CD4-positive, alpha-beta T cell treated with Interleukin-10 for 1 hour (primary cell): Measurements from ENCODE around the gene MAN2B2.
A peak's percentile ranks its signal among the peaks of the same experiment; 100 is the strongest.

ENCODE experiments used
- DNase-seq: peaks from one replicate; pipeline ENCODE4 v3.0.0-alpha.2; 2020

Gene MAN2B2

DNA sequence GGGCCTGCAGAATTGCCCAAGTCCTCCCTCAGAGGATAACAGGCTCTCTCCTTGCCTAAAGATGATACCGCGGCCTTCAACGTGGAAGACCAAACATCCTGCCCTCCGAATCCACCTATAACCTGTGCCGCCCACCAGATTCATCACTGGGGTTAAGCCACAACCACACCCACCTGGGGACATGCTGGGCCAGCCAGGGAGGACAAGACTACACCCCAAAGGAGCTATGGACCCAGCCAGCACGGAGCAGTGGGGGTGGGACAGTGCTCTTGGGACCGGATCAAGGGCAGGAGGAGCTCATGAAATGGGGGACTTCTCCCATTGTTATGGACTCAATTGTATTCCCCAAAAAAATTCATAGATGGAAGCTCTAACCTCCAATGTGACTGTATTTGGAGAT lies 6.8 kb upstream of the MAN2B2 start:
- no peak for DNase-seq

DNA sequence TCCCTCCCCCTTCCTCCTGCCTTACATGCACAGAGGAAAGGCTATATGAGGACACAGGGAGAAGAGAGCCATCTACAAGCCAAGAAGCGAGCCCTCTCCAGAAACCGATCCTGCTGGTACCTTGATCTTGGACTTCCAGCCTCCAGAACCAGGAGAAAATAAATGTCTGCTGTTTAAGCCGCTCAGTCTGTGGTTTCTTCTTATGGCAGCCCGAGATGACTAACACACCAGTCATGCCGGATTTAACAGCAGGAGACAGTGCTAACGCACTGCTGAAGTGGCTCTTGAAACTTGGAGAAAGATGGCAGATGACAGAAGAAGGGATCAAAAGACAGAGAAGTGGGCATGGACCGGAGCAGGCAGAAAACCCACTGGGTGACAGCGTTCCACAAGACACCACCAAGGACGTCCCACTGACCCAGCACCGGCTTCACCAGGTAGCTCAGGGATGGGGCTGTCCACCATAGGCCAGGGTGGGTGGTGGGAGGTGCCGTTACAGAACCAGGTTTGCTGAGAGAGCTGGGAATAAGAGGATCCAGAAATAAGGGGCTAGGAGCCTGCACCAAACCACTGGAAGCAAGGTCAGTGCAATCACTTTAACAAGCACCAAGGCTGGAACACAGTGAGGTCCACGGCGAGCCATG lies 6.2 kb upstream of the MAN2B2 start:
- DNase-seq: no peak

DNA sequence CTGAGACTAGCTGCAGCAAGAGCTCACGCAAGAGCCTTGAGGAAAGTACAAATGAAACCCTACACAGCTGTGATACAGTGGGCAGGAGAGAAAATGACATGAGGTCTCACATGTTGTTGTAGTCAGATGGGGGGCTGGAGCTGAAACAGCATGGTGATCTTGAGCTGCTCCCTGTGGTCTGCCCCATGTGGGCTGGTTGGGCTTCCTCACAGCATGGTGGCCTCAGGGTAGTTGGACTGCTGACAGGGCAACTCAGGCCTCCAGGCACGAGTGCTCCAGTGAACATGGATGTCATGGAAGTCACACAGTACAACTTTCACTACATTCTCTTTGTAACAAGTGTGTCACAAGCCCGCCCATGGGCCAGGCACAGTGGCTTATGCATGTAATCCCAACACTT lies 3.4 kb upstream of the MAN2B2 start:
- no peak for DNase-seq

DNA sequence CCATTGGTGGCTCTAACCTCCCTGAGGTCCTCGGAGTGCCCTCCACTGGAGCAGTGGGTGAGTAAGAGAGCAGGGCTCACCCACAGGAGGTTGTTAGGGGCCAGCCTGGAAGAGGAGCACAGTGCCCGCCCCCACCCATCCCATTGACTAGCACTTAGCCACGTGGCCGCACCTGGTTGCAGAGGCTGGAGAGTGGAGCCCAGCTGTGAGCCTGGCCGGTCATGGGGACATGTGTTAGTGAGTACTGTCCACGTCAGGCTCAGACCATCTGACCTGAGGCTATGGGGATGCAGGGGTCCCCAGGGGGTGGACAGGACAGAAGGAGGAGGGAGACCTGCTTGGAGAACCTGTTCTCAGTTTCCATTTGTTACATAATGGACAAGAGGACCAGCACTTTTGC lies 1.4 kb upstream of the MAN2B2 start:
- DNase-seq: no peak

DNA sequence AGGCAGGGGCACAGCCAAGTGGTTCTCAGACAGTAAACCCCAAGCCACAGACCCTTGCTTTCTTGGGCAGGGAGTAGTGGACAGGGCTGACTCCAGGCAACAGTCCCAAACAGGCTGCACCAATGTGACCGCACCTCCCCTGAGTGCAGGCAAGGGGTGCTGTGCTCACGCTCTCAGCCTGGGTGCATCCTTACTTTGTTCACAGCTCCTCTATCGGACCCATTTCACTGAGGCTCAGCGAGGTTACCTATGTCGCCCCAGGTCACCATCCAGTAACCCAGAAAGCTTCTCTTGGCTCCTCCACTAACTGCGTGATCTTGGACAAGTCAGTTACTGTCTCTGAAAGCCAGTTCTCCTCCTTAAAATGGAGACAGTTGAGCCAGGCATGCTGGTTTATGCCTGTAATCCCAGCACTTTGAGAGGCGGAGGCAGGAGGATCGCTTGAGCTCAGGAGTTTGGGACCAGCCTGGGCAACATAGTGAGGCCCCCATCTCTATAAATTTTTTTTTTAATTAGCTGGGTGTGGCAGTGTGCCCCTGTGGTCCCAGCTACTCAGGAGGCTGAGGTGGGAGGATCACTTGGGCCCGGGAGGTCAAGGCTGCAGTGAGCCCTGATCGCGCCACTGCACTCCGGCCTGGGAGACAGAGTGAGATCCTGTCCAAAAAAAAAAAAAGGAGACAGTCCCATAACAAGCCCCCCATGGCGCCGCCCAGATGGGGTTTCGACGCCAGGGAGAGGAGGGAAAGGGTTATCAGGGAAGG lies 823 bp upstream of the MAN2B2 start:
- no peak for DNase-seq

DNA sequence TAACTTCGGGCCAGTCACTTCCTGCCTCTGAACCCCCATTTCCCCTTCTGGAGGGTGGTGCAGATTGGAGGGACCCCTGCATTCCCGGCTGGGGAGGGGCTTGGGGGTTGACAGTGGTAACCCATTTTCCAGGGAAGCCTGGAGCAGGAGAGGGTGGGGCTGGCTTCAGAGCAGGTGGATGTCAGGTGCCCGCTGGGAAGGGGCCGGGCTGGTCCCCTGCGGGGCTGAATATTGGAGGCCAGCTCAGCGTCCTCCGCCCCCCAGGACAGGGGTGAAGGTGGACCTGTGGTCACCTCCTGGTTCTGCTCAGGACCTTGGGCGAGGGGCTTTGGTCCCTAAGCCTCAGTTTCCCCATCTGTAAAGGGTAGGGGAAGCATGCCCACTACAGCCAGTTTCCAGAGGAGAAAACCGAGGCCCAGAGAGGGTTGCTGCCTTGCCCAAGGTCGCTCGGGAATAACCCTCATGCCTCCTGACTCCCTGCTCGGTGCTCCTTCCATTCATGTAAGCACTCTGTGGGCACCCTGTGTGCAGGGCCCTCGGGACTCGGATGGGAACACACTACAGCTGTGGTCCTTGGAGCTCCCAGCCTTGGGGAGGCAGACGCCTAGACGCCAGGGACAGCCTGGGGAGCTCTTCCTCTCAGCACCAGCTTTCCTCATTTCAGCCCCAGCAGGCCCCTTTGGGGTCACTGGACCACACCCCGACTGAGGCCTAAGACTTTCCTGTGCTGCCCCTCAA lies 683 bp downstream of the MAN2B2 start:
- no peak for DNase-seq

DNA sequence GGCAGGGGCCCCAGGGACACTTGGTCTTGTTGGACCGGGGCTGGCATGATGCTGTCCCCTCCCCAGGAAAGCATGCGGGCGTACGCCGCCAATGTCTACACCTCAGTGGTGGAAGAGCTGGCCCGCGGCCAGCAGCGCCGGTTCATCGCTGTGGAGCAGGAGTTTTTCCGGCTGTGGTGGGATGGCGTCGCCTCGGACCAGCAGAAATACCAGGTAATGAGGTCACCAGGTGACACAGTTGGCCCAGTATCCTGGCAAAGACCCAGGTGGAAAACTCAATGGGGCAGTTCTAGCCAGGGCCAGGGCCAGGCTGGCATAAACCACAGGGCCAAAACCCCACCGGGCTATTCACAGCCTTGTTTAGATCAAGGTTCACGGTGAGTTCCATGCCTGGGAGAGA lies 1.5 kb downstream of the MAN2B2 start:
- DNase-seq: no peak

DNA sequence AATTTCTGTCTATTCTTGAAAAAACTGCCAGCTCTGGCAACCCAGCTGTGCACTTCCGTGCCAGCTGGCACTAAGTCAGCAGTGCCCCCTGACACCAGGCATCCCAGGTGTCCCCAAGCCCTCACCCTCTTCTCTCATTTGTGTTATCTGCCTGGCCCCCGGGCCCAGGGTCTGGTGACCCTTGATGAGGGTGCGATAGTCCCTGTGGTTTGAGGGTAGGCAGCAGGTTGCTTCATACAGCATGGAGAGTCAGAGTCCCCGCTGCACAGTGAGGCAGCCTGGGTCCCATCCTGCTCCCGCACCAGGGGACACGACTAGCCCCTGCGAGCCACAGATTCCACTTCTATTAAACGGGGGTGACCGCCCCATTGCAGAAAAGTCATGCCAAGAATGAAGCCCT lies 1.9 kb downstream of the MAN2B2 start:
- no peak for DNase-seq

DNA sequence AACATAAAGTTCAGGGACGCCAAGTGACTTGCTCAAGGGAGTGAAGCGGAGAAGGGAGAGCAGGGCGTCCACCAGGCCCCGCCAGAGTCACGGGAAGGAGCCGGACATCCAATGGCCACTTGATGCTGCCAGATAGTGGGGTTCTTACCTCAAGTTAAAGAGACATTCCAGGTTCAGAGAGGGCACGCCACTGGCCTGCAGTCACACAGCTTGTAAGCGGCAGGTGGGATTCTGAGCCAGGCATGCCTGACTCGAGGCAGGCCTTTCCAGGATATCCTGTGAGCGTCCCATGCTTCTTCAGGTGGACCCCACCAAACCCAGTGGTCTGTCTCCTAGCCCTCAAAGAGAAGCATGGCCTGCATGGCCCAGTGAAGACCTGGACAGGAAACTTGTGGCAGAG lies 2.4 kb downstream of the MAN2B2 start:
- DNase-seq: no peak

DNA sequence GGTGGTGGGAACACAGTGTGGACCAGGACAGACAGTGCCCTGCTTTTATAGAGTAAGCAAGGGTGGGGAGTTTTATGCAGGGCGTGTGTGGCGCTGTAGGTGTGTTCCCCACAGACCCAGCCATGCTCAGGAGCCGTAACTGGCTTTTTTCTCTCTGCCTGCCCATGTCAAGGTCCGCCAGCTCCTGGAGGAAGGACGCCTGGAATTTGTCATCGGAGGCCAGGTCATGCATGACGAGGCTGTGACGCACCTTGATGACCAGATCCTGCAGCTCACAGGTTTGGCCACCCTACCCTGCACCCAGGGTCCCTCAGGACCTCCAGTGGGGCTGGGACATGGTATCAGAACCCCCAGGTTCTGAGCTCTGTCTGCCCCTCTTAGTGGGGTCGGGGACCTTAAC lies 3.2 kb downstream of the MAN2B2 start:
- DNase-seq: no peak

DNA sequence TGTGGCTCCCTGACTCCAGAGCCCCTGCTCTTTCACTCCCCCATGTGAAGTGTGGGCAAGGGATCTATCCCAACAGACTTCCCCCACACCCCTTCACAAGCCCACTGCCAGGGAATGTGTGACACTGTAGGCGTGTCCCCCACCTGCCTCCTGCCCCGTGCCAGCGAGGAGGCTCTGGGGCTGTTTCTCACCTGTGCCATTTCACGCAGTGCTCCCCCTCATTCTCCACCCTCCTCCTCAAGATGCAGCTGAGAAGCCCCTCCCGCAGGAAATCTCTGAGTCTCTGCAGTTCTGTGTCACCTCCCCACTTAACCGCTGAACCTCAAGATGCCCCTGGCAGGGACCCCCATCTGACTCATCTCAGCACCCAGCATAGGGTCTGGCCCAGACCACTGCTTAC lies 5.4 kb downstream of the MAN2B2 start:
- DNase-seq: no peak

DNA sequence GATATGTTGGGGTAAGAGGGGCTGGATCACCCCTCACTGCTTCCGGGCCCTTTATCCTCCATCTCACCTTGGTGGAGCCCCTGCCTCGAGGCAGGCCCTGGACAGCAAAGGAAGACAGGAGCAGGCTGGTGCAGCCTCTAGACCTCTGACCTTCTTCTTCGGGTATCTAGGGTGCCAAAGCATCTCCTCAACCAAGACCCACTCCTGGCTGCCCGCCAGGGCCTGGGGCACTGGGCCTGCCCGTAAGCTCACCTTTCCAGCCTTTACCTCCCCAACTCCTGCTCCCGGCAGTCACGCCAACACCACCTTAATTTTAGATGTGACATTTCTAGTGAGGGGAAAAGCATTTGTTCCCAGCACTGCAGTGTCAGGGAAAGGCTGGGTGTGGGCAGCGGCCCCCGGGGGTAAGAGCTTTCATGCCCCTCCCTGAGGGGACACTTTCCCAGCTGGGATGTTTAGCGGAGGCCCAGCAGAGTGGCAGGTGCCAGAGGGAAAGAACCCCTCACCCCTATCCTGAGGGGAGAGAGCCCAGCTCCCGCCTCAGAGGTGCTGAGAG lies 6.7 kb downstream of the MAN2B2 start:
- no peak for DNase-seq

DNA sequence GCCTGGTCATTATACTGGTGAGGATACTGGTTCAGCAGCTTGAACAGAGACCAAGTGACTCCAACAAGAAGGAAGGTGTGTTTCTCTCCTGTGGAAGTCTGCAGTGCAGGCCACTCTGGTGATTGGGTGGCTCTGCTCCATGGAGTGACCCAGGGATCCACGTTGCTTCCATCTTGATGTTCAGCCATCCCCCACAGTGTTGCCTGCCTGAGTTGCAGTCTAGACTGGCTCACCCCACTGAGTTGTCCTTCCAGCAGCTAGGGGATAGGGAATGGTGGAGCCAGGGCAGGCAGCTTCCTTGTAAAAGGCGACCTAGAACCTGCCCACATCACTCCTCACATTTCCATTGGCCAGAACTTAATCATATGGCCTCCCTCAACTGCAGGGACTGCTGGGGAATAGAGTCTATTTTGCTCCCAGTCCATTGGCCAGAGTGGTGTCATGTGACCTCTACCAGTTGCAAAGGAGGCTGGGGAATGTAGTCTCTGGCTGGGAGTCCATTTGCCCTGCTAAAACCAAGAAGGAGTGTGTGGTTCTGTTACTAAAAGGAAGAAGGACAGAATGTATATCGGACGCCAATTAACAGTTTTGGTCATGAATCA lies 8.0 kb downstream of the MAN2B2 start:
- peak; percentile 9 for DNase-seq

DNA sequence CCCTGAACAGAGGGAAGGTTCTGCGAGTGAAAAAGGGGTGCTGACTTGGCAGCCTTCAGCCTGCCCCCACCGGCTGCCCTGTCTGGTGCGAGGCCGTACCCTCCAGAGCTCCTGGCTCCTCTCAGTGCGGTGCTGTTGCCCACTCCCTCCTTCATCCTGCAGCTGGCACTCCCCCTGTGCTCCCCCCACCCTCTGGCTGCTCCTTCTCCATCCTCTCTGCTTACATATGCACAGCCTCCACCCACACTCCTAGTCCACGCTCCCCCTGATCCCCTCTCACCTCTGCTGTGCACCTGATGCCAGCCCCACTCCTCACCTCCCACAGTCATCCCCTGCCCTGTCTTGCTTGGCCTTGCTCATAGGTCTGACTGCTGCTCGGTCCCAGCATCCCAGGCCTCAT lies 9.9 kb downstream of the MAN2B2 start:
- DNase-seq: no peak

DNA sequence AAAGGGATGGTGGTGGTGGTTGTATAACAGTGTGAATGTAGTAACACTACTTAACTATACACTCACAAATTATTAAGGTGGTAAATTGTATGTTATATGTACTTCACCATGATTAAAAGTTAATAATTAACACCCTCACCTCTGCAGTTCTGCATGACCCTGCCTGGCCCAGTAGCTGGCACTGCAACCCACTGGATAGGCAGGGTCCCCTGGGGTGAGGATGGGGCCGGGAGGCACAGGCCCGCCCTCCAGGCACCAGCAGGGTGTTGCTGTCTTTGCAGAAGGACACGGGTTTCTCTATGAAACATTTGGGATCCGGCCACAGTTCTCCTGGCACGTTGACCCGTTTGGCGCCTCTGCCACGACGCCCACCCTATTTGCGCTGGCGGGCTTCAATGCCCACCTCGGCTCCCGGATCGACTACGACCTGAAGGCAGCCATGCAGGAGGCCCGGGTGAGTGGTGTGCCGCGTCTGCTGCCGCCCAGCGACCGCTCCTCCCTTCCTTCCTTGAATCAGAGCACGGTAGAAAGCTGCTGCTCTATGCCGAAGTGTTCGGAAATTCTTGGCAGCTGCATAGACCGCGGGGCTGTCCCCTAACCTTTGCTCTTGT lies 11.8 kb downstream of the MAN2B2 start:
- DNase-seq: no peak

DNA sequence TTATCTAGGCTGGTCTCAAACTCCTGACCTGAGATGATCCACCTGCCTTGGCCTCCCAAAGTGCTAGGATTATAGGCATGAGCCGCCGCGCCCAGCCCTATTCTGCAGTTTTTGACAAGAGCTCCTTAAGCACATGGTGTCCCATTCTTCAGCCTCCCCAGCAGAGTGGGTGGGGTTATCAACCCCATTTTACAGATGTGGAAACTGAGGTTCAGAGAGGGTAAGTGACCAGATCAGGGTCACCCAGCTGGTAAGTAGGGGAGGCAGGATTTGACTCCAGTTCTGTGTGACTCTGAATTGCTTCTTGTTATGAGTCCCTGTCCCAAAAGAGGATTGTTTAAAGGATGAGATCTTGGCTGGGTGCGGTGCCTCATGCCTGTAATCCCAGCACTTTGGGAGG lies 14.5 kb downstream of the MAN2B2 start:
- no peak for DNase-seq

DNA sequence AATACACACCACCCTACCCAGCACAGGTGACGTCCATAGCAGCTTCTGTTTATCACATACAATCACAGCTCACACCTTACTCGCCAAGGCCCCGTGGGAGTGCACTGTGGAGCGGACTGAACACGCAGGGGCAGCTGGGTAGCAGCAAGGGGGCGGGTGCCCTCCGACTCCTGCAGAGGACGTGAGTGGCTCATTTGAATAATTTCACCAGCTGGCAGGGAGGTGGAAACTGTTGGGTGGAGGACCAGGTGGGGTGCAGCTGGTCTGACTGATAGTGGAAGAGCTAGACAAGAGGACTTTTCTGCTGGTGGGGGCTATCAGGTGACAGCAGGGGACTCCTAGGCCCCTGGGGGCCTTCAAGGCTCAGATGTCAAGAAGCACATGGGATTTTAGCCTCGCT lies 16.3 kb downstream of the MAN2B2 start:
- no peak for DNase-seq

DNA sequence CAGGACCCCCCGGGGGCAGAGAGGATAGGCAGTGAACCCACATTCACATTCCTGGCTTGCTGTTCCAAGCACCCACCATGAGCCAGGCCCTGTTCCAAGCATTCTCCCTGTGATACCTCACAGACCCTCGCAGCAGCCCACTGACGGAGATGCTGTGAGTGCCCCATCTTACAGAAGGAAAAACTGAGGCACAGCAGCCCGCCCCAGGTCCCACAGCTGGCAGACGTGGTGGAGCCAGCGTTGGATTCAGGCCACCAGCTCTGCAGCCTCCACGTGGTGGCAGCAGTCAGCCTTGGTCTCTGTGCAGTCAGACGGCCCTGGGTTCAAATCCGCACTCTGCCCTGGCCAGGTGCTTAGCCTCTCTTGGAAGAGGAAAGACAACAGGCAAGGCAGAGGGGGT lies 16.8 kb downstream of the MAN2B2 start:
- no peak for DNase-seq

DNA sequence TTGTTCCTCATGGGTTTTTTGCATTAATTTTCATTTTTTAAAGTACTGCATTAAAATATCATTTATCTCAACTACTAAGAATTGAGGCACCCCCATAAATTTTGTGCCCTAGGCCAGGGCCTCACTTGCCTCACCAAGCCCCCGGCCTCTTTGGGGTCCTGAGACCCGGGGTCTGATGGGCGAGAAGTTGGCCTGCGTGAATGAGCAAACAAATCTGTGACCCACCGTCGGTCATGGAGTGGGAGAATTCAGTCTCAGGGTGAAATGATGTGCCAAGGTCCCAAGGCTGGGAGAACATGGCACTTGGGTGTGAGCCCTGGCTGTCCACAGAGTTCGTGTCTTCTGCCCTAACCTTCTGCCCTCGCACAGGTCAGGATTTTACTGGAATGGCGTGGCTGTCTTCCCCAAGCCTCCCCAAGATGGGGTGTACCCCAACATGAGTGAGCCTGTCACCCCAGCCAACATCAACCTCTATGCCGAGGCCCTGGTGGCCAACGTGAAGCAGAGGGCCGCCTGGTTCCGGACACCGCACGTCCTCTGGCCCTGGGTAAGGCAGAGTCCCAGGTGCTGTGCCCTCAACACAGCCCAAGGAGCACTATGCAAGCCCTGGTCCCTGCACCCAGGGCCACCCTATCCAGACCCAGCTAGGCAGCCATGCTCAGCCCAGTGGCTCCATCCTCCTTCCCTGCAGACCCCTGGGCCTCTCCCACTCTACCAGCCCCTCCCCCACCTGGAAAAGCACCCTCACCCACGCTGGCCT lies 18.0 kb downstream of the MAN2B2 start:
- no peak for DNase-seq

DNA sequence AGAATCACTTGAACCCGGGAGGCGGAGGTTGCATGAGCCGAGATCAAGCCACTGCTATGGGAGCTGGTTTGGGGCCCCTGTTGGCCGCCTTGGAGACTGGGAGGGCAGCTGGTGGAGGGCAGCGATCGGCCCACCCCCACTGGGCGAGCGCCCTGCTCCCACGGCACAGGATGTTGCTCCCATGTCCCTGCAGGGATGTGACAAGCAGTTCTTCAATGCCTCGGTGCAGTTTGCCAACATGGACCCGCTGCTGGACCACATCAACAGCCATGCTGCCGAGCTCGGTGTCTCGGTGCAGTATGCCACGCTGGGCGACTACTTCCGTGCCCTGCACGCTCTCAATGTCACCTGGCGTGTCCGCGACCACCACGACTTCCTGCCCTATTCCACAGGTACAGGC lies 19.4 kb downstream of the MAN2B2 start:
- DNase-seq: no peak

DNA sequence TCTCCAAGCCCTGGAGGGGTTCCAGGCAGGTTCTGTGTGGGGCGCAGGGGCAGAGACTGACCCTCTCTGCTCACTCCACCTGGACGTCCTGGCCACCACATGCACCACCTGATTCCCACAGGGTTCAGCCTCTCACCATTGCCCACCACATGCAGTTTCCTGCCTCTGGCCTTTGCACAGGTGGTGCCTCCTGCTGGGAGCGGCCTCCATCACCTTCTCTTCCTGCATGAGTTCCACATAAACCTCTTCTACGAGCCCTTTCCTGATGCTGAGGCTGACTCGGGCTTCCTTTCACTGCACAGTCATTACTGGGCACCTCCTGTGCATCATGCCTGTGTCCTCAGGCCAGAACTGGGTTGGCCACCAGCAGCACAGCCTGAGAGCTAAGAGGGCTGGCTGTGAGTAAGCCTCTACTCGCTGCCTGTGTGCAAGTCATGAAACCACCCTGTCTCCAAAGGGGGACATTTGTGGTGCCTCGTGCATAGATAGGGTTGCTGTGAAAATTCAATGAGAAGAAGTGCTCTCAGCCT lies 19.9 kb downstream of the MAN2B2 start:
- no peak for DNase-seq
